H1 (cell line): ENCODE measurements around the gene SLX4. TPM values are rescaled to one million over a fixed set of nuclear protein-coding genes. Genes with fewer than 3 reads are reported as not detected.

Source experiments
- CTCF ChIA-PET: fragments of 300-600 bp; sonication (Branson Sonifier 250); formaldehyde crosslinking; loops from one replicate; lab custom pipeline; 2021; ENCODE audit not compliant: partially characterized antibody; lab: Charles Lee
- POLR2A ChIA-PET: fragments of 300-600 bp; sonication (Branson Sonifier 250); formaldehyde crosslinking; loops from one replicate; lab custom pipeline; 2021; ENCODE audit warnings: inconsistent platforms; ENCODE audit not compliant: partially characterized antibody; lab: Charles Lee
- DNase-seq, 2 experiments: peaks; one replicate each; pipeline versions ENCODE4 v3.0.0 to v3.0.0-alpha.2; 2010 to 2022; ENCODE audit warnings: low spot score in 2 of 2, low read depth in 1 of 2, mixed read lengths in 1 of 2
- FAIRE-seq: peaks from 2 replicates; lab custom pipeline; 2011; peaks lifted over from hg19 to GRCh38; lab: Jason Lieb, UNC
- H2AFZ ChIP-seq: 2 replicates; pipeline ENCODE4 v1.8.1; 2012; ENCODE audit warnings: low read length, inconsistent platforms
- H2AK5ac ChIP-seq: 2 replicates; pipeline ENCODE4 v1.6.1; 2013; ENCODE audit warnings: low read depth, low read length
- H2BK120ac ChIP-seq: replicated peaks from 2 replicates; pipeline ENCODE3; 2013; ENCODE audit warnings: low read depth, low read length, inconsistent platforms
- H2BK12ac ChIP-seq: 2 replicates; pipeline ENCODE4 v1.6.1; 2013; ENCODE audit warnings: low read depth, low read length
- H2BK15ac ChIP-seq: 2 replicates; pipeline ENCODE4 v1.6.1; 2013; ENCODE audit warnings: low read length
- H2BK20ac ChIP-seq: 2 replicates; pipeline ENCODE4 v1.6.1; 2013; ENCODE audit warnings: low read length
- H2BK5ac ChIP-seq: 2 replicates; pipeline ENCODE4 v1.6.1; 2013; ENCODE audit warnings: low read depth, low read length
- H3K14ac ChIP-seq: 2 replicates; pipeline ENCODE4 v1.6.1; 2013; ENCODE audit warnings: inconsistent platforms; ENCODE audit not compliant: insufficient read length
- H3K18ac ChIP-seq: 2 replicates; pipeline ENCODE4 v1.6.1; 2013; ENCODE audit warnings: low read length; ENCODE audit errors: extremely low read depth
- H3K23ac ChIP-seq: 2 replicates; pipeline ENCODE4 v1.6.1; 2013; ENCODE audit warnings: inconsistent platforms; ENCODE audit not compliant: insufficient read length
- H3K23me2 ChIP-seq: 2 replicates; pipeline ENCODE4 v1.6.1; 2013; ENCODE audit warnings: low read depth, low read length
- H3K27ac ChIP-seq: 2 replicates; pipeline ENCODE4 v1.6.1; 2011; ENCODE audit warnings: low read depth, low read length, inconsistent platforms
- H3K27me3 ChIP-seq, 4 experiments: replicated peaks in 1 of 4; 1 replicate in 1 of 4; 2 replicates in 3 of 4; pipeline versions ENCODE4 v1.6.1 to v1.8.1; 2011 to 2013; ENCODE audit warnings: low read length in 3 of 4, mild to moderate bottlenecking in 3 of 4, inconsistent platforms in 2 of 4, mixed read lengths in 2 of 4, moderate library complexity in 1 of 4; ENCODE audit not compliant: control insufficient read depth in 3 of 4, insufficient read depth in 3 of 4; ENCODE audit errors: extremely low read depth in 1 of 4
- H3K36me3 ChIP-seq, 4 experiments: 2 replicates each; pipeline versions ENCODE4 v1.6.1 to v1.8.1; 2011 to 2013; ENCODE audit warnings: mild to moderate bottlenecking in 4 of 4, low read length in 3 of 4, moderate library complexity in 2 of 4, control low read depth in 1 of 4, inconsistent platforms in 1 of 4; ENCODE audit not compliant: insufficient read depth in 4 of 4, control insufficient read depth in 2 of 4
- H3K4ac ChIP-seq: replicated peaks from 2 replicates; pipeline ENCODE3; 2013; ENCODE audit warnings: low read length, low read depth, mixed read lengths, inconsistent platforms; ENCODE audit not compliant: insufficient read length
- H3K4me1 ChIP-seq, 4 experiments: replicated peaks in 1 of 4; 1 replicate in 1 of 4; 2 replicates in 3 of 4; pipeline versions ENCODE4 v1.6.1 to v1.8.1; 2011 to 2013; ENCODE audit warnings: low read length in 3 of 4, inconsistent platforms in 2 of 4, mixed read lengths in 1 of 4; ENCODE audit not compliant: insufficient read depth in 4 of 4, control insufficient read depth in 3 of 4
- H3K4me2 ChIP-seq, 2 experiments: 2 replicates each; pipeline versions ENCODE4 v1.6.1 to v1.8.1; 2011 to 2013; ENCODE audit warnings: low read depth in 2 of 2, low read length in 2 of 2, control low read depth in 1 of 2, inconsistent platforms in 1 of 2, mild to moderate bottlenecking in 1 of 2; ENCODE audit not compliant: insufficient read depth in 1 of 2
- H3K4me3 ChIP-seq, 4 experiments: fragments of 200-600, 300-600 bp in 1 of 4; sonication (generic), shearing (Covaris generic), sonication (Bioruptor Twin) in 1 of 4; 2 replicates each; pipeline versions ENCODE4 v1.5.1 to v1.8.1; 2011 to 2016; ENCODE audit warnings: low read length in 4 of 4, low read depth in 3 of 4, control low read depth in 2 of 4, inconsistent platforms in 2 of 4, mild to moderate bottlenecking in 2 of 4, mixed read lengths in 1 of 4, moderate library complexity in 1 of 4; ENCODE audit not compliant: insufficient read depth in 2 of 4; ENCODE audit errors: extremely low read depth in 1 of 4
- H3K56ac ChIP-seq: replicated peaks from 2 replicates; pipeline ENCODE3; 2013; ENCODE audit warnings: low read depth, mild to moderate bottlenecking, mixed read lengths, low read length, inconsistent platforms; ENCODE audit not compliant: insufficient read length
- H3K79me1 ChIP-seq: 2 replicates; pipeline ENCODE4 v1.6.1; 2013; ENCODE audit warnings: low read depth, low read length, control low read depth
- H3K79me2 ChIP-seq, 2 experiments: 2 replicates each; pipeline versions ENCODE4 v1.6.1 to v1.8.1; 2012 to 2013; ENCODE audit warnings: low read length in 2 of 2, mild to moderate bottlenecking in 2 of 2, inconsistent platforms in 1 of 2; ENCODE audit not compliant: insufficient read depth in 2 of 2, control insufficient read depth in 1 of 2
- H3K9ac ChIP-seq, 4 experiments: replicated peaks in 1 of 4; 1 replicate in 1 of 4; 2 replicates in 3 of 4; pipeline versions ENCODE4 v1.6.1 to v1.8.1; 2011 to 2013; ENCODE audit warnings: low read depth in 3 of 4, low read length in 3 of 4, control low read depth in 2 of 4, mild to moderate bottlenecking in 2 of 4, moderate library complexity in 2 of 4, inconsistent platforms in 1 of 4; ENCODE audit errors: extremely low read depth in 1 of 4
- H3K9me3 ChIP-seq, 2 experiments: 2 replicates each; pipeline versions ENCODE4 v1.6.1 to v1.8.1; 2012 to 2013; ENCODE audit warnings: mild to moderate bottlenecking in 2 of 2, moderate library complexity in 2 of 2, control low read depth in 1 of 2, inconsistent platforms in 1 of 2, low read depth in 1 of 2, low read length in 1 of 2, mixed read lengths in 1 of 2; ENCODE audit not compliant: insufficient read depth in 2 of 2
- H4K20me1 ChIP-seq, 2 experiments: replicated peaks in 1 of 2; 2 replicates each; pipeline versions ENCODE3 to v1.8.1; 2011 to 2013; ENCODE audit warnings: inconsistent platforms in 2 of 2, low read length in 2 of 2, mild to moderate bottlenecking in 1 of 2; ENCODE audit not compliant: insufficient read depth in 2 of 2, control insufficient read depth in 1 of 2
- H4K5ac ChIP-seq: 2 replicates; pipeline ENCODE4 v1.6.1; 2013; ENCODE audit warnings: low read length, low read depth, mixed read lengths, inconsistent platforms; ENCODE audit not compliant: insufficient read length
- H4K8ac ChIP-seq: 2 replicates; pipeline ENCODE4 v1.8.0; 2013; ENCODE audit warnings: mild to moderate bottlenecking, moderate library complexity, low read length, inconsistent platforms; ENCODE audit not compliant: insufficient read depth; ENCODE audit errors: extremely low read depth
- H4K91ac ChIP-seq: replicated peaks from 2 replicates; pipeline ENCODE3; 2013; ENCODE audit warnings: low read length, mixed read lengths, inconsistent platforms; ENCODE audit not compliant: insufficient read length
- BACH1 ChIP-seq: IDR thresholded peaks from 2 replicates; pipeline ENCODE4 v1.6.1; 2012; ENCODE audit warnings: low read length, improper control_type of control experiment
- CHD2 ChIP-seq: IDR thresholded peaks from 2 replicates; pipeline ENCODE4 v1.6.1; 2012; ENCODE audit warnings: low read length, improper control_type of control experiment
- EGR1 ChIP-seq: IDR thresholded peaks from 2 replicates; pipeline ENCODE4 v1.6.1; 2011; ENCODE audit warnings: low read depth, low read length, borderline replicate concordance
- NRF1 ChIP-seq: IDR thresholded peaks from 2 replicates; pipeline ENCODE4 v1.6.1; 2011; ENCODE audit warnings: mild to moderate bottlenecking, low read depth, low read length, improper control_type of control experiment
- POLR2AphosphoS5 ChIP-seq: IDR thresholded peaks from 2 replicates; pipeline ENCODE4 v1.6.1; 2011; ENCODE audit warnings: low read depth, low read length
- RAD21 ChIP-seq, 2 experiments: IDR thresholded peaks in 1 of 2; conservative IDR thresholded peaks in 1 of 2; 2 replicates each; pipeline ENCODE4 v1.6.1; 2011; ENCODE audit warnings: low read depth in 2 of 2, low read length in 2 of 2, improper control_type of control experiment in 1 of 2, inconsistent platforms in 1 of 2, mild to moderate bottlenecking in 1 of 2, moderate library complexity in 1 of 2
- RFX5 ChIP-seq: IDR thresholded peaks from 2 replicates; pipeline ENCODE4 v1.6.1; 2011; ENCODE audit warnings: low read depth, low read length, improper control_type of control experiment, borderline replicate concordance
- RNF2 ChIP-seq: fragments of 200-900, 300-1000 bp; sonication (generic); IDR thresholded peaks from 2 replicates; pipeline ENCODE4 v1.7.1; 2016; ENCODE audit warnings: borderline replicate concordance, low read depth, mild to moderate bottlenecking, antibody characterized with exemption, low read length; ENCODE audit not compliant: poor library complexity, severe bottlenecking; ENCODE audit errors: missing control alignments
- SAP30 ChIP-seq: fragments of 300-600 bp; sonication (generic); IDR thresholded peaks from 2 replicates; pipeline ENCODE4 v1.7.1; 2012; ENCODE audit warnings: low read length, moderate library complexity, mild to moderate bottlenecking, inconsistent platforms; ENCODE audit not compliant: insufficient read depth, insufficient replicate concordance
- TAF1 ChIP-seq: IDR thresholded peaks from 2 replicates; pipeline ENCODE4 v1.6.1; 2011; ENCODE audit warnings: mild to moderate bottlenecking, low read depth, low read length
- TBP ChIP-seq: IDR thresholded peaks from 2 replicates; pipeline ENCODE4 v1.6.1; 2011; ENCODE audit warnings: low read depth, low read length, improper control_type of control experiment
- WGBS, 2 experiments: shearing (Covaris generic) in 1 of 2; methylation state at CpG; one replicate each; pipeline versions ENCODE4 v1.1.6 to v1.1.7; 2013 to 2015; ENCODE audit warnings: low lambda C conversion rate in 2 of 2, mixed read lengths in 2 of 2, inconsistent platforms in 1 of 2, low coverage in 1 of 2, missing lambda C conversion rate in 1 of 2; ENCODE audit not compliant: insufficient replicate concordance in 2 of 2, insufficient coverage in 1 of 2, insufficient read length in 1 of 2; ENCODE audit errors: extremely low coverage in 1 of 2, missing lambda C conversion rate in 1 of 2; 5-methylcytosine and 5-hydroxymethylcytosine counted together
- polyA plus RNA-seq, 7 experiments: library from polyadenylated mRNA; depleted of rRNA in 3 of 7; stranded (reverse) in 5 of 7; unstranded in 2 of 7; fragments of >200 nt in 5 of 7; fragments of 200-250 nt in 2 of 7; gene quantifications; 1 replicate in 5 of 7; 2 replicates in 1 of 7; 4 replicates in 1 of 7; pipeline versions ENCODE4 v1.2.1 to v1.2.3, GENCODE V29; 2011 to 2013; ENCODE audit warnings: missing spikeins in 2 of 7, mixed read lengths in 2 of 7
- total RNA-seq: library from RNA; stranded (reverse); fragmentation: NEBNext Ultra II Directional; extraction: Animal tissue kit (Norgen Biotek cat#: 25700); gene quantifications from 2 replicates; pipeline ENCODE4 v1.2.1, GENCODE V29; 2021

The SLX4 gene
- total and polyA plus RNA-seq, 2 of the 8 experiments (the other 6 are each of a cell fraction or from before 2014, with no cell fraction given) = 4.4 to 11.4 TPM

GRCh38 chr16:3550851-3551847 is 60.3 kb downstream of the SLX4 start:
- Histone ChIP-seq H3K36me3 (no peaks in the 10 kb centered on the region), H3K79me2 (no peaks in the 10 kb centered on the region), H3K9me3 (no peaks in the 10 kb centered on the region; a peak in 1 of 4 replicates), H4K8ac (no peak overlapping the region), H3K4ac (no peak overlapping the region), H3K4me2 (no peak overlapping the region), H3K4me3 (no peak overlapping the region), H4K20me1 (peaks cover 0 to 9% of the 10 kb centered on the region in 2 experiments), H4K91ac (no peak overlapping the region), H3K4me1 (peaks cover 9 to 23% (median 13%) of the 10 kb centered on the region in 4 experiments), H3K79me1 (no peaks in the 10 kb centered on the region), H3K18ac (no peak overlapping the region), H3K23me2 (peaks cover 13% of the 10 kb centered on the region; the same call in 1 of the 2 replicates), H3K27ac (no peak overlapping the region), H2BK5ac (no peak overlapping the region), H2BK20ac (peak overlapping the region; percentile 7; the same call in 1 of the 2 replicates), H2AK5ac (peak overlapping the region; percentile 65; the same call in 1 of the 2 replicates), H2BK15ac (no peak overlapping the region), H2BK12ac (no peak overlapping the region; the same call in 1 of the 2 replicates), H3K23ac (no peak overlapping the region), H3K27me3 (peaks cover 0 to 5% (median 0%) of the 10 kb centered on the region in 4 experiments; a peak in 2 of 7 replicates), H3K14ac (no peak overlapping the region), H2AFZ (no peak overlapping the region), H4K5ac (no peak overlapping the region), H3K56ac (peak overlapping the region; percentile 93), H2BK120ac (no peak overlapping the region), H3K9ac (no peak overlapping the region)
- DNase-seq (no peak), FAIRE-seq (no peak)
- CTCF ChIA-PET = no interaction called here
- POLR2A ChIA-PET = no interaction called here
- 91 to 100% methylated on average over 3 to 6 of the region's 6 CpGs for WGBS, 2 experiments
- TF ChIP-seq CHD2 (no peak), RNF2 (no peak), TBP (no peak), TAF1 (no peak), RFX5 (no peak), BACH1 (no peak), NRF1 (no peak), POLR2AphosphoS5 (no peak), SAP30 (no peak), EGR1 (no peak), RAD21 (IDR thresholded peaks at IDR 0.05 in 1 of 2, conservative IDR thresholded peaks at IDR 0.05 in 1 of 2; ENCODE audit: low read depth in 2 of 2, low read length in 2 of 2) (no peak)
